GM15510 (cell line): ENCODE results near the gene PPME1.

Experiments used
- POLR2A ChIP-seq: IDR thresholded peaks from 3 replicates; pipeline ENCODE4 v1.6.1; 2011; ENCODE audit warnings: borderline replicate concordance; ENCODE audit not compliant: insufficient read length; ENCODE audit errors: extremely low read depth

Gene PPME1

GRCh38 chr11:74185695-74186094, 14.6 kb downstream of the PPME1 start:
- TF ChIP-seq POLR2A: no peak

- TF ChIP-seq POLR2A: no peak
Observed at GRCh38 chr11:74195828-74196227, 24.7 kb downstream of the PPME1 start.

- TF ChIP-seq POLR2A: no peak
Observed at GRCh38 chr11:74196781-74197486, 25.8 kb downstream of the PPME1 start.

GRCh38 chr11:74203966-74204365, 32.9 kb downstream of the PPME1 start:
- TF ChIP-seq POLR2A: no peak

- no peak for TF ChIP-seq POLR2A
Observed at GRCh38 chr11:74204701-74205100, 33.6 kb downstream of the PPME1 start.

- TF ChIP-seq POLR2A: no peak
Observed at GRCh38 chr11:74205181-74205580, 34.1 kb downstream of the PPME1 start.

GRCh38 chr11:74206746-74207145, 35.7 kb downstream of the PPME1 start:
- no peak for TF ChIP-seq POLR2A

GRCh38 chr11:74208507-74208906, 37.4 kb downstream of the PPME1 start:
- TF ChIP-seq POLR2A: no peak

GRCh38 chr11:74212533-74212932, 41.4 kb downstream of the PPME1 start:
- TF ChIP-seq POLR2A: no peak

- TF ChIP-seq POLR2A: no peak
Observed at GRCh38 chr11:74220376-74220775, 49.3 kb downstream of the PPME1 start.

GRCh38 chr11:74221816-74222215, 50.7 kb downstream of the PPME1 start:
- TF ChIP-seq POLR2A: no peak

- no peak for TF ChIP-seq POLR2A
Observed at GRCh38 chr11:74225565-74225964, 54.5 kb downstream of the PPME1 start.

GRCh38 chr11:74226907-74227306, 55.8 kb downstream of the PPME1 start:
- TF ChIP-seq POLR2A: no peak

- TF ChIP-seq POLR2A: no peak
Observed at GRCh38 chr11:74232311-74232950, 61.3 kb downstream of the PPME1 start.

- no peak for TF ChIP-seq POLR2A
Observed at GRCh38 chr11:74233683-74234082, 62.6 kb downstream of the PPME1 start.

- no peak for TF ChIP-seq POLR2A
Observed at GRCh38 chr11:74235121-74235520, 64.0 kb downstream of the PPME1 start.
